Inflammatory macrophage (primary cell): ENCODE measurements around the gene KIAA1328.
"Not testable (repeated sequence)": the region's sequence is repeated elsewhere in the genome, so short reads cannot be mapped to it uniquely, and the experiment has no call there.

Experiments
- DNase-seq, 2 donors: peaks; one replicate each; pipeline ENCODE4 v3.0.0-alpha.2; 2020 to 2022

Gene KIAA1328

DNA sequence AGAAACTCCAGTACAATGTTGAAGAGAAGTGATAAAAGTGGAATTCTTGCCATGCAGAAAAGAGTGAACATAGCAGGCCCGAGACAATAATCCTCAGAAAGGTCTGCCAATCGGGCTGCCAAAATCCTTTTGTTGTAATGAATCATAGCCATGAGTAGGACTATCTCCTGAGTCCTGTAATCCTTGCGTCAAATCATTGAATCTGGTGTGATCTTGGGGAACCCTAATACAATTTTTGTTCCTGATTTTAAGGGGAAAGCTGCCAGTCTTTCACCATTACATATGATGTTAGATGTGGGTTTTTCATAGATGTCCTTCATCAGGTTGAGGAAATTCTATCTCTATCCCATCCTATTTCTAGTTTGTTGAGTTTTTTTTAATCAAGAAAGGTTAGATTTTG, 2.4 kb upstream of the KIAA1328 start:
- no peak for DNase-seq

DNA sequence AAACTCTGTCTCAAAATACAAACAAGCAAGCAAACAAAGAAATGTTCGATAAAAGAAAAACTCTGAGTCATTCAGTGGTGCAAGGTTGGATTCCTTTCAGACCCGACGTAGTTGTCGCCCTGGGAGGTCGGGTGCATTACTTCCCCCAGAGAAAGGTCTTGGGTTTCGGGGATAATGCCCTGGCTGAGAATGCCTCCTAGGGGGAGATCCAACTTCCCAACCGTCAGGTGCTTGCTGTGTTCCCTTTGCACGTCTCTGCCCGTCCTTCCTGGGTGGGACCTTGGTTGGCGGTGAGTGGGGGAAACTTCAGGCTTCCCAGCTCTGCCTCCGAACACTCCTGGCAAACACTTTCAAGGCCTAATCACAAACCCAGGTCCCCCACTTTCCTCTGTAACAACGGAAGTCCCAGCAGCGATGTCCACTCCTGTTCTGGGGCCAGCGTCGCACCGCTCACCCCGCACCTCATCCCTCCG, 734 bp upstream of the KIAA1328 start:
- DNase-seq = peak; percentile 19 to 23

DNA sequence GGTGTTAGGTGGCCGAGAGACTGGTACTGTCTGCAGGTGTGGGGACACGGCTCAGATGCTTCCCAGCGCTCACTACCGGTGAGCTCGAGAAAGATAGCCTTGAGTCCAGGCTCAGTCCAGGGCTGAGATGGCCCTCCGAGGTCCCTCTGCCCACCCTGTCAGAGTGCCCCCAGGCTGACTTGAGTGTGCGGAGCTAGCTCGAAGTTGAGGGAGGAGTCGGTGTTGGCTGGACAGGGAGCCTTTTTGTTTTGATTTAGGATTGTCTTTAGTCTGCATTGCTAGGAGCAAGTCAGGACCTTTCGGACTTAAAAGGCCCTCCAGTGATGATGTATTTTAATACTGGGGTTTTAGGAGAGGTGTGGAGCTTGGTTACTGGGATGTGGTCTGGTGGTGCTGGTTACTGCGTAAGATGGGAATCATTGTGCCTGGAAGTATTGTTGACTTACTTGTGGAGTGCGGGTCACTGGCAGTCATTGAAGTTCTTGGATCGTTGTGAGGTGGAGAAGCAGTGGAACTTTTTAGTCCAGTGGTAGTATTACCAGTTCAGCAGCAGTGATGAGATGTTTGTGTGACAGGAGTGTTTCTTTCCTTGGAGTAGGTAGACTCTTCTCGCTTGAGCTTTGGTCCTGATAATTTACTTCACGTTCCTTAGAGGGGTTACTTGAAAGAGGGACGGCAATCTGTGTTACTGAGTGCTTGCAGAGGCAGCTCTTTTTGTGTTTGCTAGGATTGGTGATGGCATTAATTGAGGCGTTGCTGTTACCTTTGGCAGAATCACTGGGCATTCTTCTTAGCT, 633 bp downstream of the KIAA1328 start:
- no peak for DNase-seq

DNA sequence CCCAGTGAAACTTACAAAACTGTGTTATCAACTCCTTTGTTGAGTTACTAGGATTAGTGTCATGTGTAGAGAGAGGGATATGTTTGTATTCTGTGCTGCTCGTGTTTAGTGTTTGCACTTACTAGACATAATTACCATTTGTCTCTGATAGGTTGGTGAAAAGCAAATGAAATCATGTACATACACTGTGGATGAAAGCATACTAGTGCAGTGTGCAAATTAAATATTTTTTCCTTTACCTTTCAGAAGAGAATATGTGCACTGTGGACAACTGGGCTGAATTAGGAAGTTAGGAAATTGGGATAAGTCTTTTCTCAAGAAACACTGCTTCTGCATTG, 1.2 kb downstream of the KIAA1328 start:
- DNase-seq = no peak

DNA sequence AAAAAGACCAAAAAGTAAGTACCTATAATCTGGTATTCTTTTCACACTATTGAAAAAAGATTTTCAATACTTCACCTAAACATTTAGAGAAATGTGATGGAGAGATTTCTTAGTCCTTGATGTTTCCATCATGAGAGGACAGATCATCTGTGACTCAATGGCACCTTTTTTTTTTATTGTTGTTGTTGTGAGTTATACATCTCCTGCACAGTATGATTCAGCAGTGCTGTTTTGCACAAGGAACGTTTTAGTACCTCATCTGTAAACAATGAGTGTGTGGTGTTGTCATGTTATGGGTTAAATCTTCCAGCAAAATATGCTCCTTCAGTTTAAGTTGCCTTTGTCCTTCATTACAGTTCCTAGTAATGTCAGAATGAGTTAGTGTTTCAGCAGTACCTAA, 2.2 kb downstream of the KIAA1328 start:
- DNase-seq = no peak

DNA sequence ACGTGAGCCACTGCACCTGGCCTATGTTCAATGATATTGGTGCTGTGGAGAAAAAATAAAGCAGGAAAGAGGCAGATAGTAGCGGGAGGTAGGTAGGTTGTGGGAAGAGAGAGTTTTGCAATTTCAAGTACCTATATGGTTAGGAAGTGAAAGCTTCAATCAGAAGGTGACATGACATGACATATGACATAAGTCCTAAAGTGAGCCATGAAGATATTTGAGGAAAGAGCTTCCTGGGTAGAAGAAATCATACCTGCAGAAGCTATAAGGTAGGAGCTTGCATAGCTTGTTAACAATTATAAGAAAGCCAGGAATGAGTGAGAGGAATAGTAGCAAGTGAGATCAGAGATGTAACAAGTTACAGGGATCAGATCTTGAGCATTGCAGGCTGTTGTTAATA, 4.2 kb downstream of the KIAA1328 start:
- no peak for DNase-seq

DNA sequence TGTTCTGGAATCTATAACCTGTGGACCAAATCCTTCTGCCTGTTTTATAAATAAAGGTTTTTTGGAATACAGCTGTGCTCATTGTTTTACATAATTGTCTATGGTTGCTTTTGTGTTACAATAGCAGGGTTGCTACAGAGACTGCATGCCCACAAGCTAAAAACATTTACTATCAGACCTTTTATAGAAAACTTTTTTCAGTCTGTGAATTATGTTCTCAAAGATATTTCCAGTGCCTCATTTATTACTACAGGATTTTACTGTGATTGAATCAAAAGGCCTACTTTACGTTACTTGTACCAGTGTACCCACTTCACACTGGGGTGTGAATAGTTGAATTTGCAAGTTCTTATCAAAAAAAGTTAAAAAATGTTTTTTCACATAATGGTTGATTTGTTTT, 7.0 kb downstream of the KIAA1328 start:
- DNase-seq = no peak

DNA sequence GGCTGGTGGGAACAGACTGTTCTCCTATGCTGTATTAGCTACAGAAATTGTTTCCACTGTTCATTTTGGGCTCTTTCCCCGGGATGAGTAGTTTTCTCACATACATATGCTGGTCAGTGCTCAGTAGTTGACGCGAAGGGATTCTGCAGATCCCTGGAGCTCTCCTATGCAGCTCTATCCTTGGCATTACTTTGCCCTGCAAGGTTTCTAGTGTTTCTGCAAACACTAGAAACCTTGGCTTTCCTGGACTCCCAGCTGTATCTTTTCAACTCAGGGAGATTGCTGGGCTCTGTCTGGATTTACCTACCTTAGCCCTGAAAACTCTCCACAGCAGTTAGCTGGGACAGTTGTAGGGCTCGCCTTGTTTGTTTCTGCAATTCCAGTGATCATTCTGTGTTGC, 10.9 kb downstream of the KIAA1328 start:
- DNase-seq = no peak

DNA sequence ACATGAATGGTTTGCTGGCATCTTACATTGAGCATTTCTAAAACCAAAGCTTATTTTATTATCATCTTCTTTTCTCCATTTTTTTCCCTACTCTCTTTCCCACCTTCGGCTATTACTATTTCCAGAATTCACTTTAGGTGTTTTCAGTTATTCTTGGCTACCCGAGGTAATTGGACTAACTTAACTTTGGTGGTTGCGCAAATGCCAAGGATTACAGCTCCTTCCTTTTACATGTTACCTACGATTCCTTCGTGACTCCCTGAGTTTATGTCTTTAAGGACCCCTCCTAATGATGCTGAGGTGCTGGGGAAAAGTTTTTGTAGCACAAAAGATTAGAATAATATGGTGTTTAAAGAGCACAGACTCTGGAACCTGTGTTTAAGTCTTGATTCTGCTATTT, 14.3 kb downstream of the KIAA1328 start:
- no peak for DNase-seq

DNA sequence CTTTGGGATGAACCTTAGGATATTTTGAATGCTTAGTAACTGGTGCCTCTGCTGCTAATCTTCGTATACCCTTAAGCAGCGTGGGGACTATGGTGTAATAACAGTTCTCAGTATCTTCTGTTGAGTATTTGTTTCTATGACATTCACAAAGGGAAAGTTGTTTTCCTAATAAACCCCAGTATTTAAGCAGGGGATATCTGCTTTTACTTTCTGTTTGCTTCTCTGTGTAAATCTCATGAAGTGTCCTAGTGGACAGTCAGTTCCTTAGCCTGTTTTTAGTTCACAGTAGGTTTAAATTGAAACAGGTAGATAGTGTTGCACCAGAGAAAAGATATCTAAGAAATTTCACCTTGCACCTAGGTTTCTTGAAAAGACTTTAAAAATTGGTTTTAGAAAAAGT, 14.9 kb downstream of the KIAA1328 start:
- no peak for DNase-seq

DNA sequence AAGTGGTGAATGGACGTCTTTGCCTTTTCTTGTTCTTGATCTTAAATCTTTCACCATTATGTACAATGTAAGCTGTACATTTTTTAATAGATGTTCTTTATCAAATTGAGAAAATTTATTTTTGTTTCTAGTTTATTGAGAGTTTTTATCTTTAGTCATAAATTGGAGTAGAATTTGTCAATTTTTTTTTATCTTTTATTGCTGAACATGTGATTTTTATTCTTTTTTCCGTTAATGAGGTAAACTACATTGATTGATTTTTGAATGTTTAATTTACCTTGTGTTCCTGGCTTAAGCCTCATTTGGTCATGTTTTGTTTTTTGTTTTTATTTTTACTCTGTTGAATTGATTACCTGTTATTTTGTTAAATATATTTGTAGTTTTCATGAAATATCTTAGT, 19.7 kb downstream of the KIAA1328 start:
- no peak for DNase-seq

DNA sequence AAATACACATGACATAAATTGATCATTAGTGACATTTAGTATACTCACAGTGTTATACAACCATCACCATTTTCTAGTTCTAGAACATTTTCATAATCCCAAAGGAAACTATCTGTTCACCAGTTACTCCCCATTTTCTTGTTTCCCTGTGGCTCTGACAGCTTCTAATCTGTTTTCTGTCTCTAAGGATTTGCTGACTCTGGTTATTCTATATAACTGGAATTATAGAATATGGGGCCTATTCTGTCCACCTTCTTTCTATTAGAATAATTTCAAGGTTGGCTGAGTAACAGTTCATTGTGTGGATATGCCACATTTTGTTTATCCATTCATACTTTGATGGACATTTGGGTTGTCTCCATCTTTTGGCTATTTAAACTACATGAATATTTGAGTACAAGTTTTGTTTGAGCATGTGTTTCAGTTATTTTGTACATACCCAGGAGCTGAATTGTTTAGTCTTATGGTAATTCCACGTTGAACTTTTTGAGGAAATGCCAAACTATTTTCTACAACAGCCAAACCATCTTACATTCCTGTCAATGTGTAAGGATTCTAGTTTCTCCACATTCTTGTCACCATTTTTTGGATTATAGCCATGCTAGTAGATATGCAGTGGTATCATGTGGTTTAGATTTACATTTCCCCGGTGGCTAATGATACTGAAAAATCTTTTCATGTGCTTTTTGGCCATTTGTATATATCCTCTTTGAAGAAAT, 20.5 kb downstream of the KIAA1328 start:
- DNase-seq = no peak

DNA sequence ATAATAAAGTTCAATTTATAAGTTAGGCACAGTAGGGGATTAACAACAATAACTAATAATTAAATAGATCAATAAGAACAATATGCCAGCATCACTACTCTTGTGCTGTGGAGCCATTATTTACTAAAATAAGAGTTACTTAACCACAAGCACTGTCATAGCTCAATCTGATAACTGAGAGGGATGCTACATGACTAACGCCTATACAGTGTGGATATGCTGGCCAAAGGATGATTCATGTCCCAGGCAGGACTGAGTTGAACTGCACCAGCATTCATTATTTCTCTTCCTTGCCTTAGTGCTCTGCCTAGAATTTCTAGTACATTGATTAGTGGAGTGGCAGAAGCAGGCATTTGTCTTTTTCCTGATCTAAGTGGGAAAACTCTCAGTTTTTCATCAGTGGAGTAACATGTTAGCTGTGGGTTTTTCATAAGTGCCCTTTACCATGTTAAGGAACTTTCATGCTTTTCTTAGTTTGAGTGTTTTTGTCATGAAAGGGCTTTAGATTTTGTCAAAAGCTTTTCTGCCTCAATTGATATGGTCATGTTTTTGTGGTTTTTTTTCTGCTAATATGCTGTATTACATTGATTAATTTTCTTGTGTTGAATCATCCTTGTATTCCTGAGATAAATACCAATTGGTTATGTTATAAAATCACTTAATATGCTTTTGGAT, 21.7 kb downstream of the KIAA1328 start:
- DNase-seq = no peak

DNA sequence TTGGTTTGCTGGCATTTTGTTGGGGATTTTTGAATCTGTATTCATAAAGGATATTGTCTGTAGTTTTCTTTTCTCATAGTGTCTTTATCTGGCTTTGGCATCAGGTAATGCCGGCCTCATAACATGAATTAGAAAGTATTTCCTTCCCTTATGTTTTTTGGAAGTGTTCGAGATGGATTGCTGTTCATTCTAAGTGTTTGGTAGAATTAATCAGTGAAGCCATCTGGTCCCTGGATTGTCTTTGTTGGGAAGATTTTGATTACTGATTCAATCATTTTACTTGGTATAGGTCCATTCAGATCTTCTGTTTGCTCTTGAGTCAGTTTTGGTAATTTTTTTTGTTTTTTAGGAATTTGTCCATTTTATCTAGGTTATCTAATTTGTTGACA, 22.3 kb downstream of the KIAA1328 start:
- no peak for DNase-seq

DNA sequence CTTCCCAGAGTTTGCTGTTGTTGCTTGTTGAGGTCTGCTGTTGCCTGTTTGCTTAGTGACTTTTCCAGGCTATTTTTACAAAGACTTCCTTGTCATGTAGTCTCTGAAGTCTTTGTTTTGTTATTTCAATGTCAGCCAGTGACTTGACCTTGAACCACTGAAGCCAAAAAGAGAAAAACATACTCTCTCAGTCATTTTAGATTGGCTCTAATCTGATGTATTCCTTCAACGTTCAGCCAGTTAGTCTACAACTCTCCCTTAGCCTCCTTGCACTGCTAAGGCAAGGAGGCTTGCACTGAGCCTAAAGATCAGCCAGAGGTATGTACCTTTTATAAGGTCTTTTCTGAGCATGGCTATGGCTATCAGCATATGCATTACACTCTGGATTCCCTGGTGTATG, 27.9 kb downstream of the KIAA1328 start:
- no peak for DNase-seq

DNA sequence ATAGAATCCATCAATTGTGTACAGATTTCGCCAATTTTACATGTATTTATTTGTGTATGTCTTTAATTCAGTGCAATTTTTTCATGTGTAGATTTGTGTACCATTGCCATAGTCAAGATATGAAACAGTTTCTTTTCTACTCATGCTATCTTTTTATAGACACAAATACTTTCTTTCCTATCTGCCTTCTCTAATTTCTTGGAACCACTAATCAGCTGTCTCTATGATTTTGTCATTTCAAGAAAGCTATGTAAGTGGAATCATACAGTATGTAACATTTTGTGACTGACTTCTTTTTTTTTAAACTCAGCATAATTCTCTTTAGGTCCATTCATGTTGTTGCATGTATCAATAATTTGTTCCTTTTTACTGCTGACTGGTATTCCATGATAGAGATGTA, 33.3 kb downstream of the KIAA1328 start:
- DNase-seq = no peak

DNA sequence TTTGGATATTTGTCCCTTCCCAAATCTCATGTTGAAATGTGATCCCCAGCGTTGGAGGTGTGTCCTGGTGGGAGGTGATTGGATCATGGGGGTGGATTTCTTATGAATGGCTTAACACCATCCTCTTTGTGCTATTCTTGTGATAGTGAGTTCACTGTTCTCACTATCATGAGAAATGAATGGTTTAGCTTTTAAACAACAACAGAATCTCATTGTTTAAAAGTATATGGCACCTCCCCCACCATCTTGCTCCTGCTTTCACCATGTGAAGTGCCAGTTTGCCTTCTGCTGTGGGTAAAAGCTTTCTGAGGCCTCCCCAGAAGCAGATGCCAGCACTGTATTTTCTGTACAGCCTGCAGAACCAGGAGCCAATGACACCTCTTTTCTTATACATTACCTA, 38.1 kb downstream of the KIAA1328 start:
- DNase-seq = no peak

DNA sequence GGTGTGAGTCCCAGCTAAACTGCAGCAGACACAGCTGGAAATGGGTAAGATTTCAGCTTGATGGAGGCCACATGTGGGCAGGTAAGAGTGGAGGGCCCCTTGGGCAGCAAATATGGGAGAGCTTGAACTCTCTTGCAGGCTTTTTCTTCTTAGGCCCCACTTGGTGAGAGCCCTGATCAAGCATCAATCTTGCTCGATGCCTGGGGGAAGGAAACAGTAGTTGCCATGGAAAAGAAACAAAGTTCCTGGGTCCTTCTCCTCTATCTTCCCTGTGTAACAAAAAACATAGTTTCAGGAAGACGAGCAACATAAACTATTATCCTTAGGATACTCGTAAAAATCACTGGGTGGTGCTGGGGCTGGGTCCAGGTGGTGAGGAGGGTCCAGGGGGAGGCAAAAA, 42.9 kb downstream of the KIAA1328 start:
- no peak for DNase-seq

DNA sequence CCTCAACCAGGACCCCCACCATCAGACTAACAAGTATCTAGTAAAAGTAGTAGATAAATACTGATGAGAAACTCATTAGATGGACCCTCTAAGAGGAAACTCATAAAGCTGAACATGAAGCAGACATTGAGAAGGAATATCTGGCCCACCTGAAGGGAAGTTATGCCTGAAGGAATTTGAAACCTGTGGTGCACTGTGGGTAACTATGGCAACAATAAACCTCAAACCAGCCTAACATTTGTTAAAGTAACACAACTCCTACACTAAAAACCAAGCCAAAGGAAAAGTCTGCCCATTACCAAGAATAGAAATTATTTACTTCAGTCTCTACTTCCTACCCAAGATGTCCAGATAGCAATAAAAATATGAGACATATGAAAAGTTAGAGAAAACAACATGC, 43.4 kb downstream of the KIAA1328 start:
- DNase-seq = no peak

DNA sequence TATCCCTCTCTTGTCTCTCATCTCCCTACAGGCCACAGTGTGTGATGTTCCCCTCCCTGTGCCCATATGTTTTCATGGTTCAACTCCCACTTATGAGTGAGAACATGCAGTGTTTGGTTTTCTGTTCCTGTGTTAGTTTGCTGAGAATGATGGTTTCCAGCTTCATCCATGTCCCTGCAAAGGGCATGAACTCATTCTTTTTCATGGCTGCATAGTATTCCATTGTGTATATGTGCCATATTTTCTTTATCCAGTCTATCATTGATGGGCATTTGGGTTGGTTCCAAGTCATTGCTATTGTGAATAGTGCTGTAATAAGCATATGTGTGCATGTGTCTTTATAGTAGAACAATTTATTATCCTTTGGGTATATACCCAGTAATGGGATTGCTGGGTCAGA, 44.9 kb downstream of the KIAA1328 start:
- DNase-seq = not testable (repeated sequence)

DNA sequence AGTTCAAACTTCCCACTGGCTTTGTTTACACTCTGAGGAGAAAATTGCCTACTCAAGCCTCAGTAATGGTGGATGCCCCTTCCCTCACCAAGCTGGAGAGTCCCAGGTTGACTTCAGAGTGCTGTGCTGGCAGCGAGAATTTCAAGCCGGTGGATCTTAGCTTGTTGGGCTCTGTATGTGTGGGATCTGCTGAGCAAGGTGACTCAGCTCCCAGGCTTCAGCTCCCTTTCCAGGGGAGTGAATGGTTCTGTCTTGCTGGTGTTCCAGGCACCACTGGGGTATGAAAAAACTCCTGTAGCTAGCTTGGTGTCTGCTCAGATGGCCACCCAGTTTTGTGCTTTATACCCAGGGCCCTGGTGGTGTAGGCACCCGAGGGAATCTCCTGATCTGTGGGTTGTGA, 50.9 kb downstream of the KIAA1328 start:
- DNase-seq = not testable (repeated sequence)

DNA sequence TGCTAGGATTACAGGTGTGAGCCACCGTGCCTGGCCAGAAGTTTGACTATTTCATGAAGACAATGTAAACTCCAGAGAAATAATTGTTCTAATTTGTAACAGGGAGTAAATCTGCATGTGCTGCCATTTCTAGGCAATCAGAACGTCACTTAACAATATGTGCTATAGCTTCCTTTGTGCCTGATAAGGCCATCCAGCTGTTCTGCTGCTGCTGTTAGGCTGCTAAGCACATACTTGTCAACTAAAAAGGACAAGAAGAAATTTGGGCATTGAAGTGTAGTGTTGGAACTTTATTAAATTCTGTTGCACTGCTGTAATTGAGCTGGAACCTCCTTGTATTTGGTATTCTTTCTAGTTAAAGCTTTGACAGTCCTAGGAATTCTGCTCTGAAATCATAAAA, 57.1 kb downstream of the KIAA1328 start:
- DNase-seq = no peak

DNA sequence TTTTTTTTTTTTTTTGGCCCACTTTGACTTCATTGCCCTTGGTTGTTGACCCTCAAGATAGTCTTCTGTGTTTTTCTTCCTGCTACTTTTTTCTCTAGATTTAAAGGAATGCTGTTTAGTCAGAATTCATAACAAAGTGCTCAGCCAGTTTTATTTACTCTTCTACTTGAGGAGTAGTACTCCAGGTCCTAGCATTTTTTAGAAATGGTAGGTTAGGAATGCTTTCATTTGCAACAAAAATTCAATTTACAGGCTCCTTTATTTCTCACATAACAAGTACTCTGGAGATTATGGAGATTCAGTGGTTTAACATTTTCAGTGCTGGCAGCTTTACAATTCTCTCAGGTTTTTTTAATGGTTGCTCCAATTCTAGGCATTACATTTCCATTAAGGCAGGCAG, 58.2 kb downstream of the KIAA1328 start:
- DNase-seq = no peak

DNA sequence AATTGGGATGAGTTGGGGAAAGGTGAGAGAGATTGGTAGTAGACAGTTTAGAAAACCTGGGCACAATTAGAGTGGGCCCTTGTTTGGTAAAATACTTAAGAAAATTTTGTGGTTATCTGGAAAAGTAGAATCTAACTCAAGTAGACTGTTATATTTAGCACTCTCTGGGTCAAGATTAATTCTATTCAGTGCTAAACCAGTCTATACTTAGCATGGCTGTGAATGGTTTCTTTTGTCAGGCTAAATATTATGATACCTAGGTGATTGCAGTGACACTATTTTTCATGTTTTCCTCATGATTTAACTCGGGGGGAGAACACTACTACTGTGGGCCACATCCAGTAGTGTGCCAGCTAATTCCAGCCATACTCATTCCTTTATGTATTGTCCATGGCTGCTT, 58.9 kb downstream of the KIAA1328 start:
- no peak for DNase-seq
